Osteocyte (in vitro differentiated cells): Measurements from ENCODE around the gene TRRAP. TPM values are rescaled to one million over a fixed set of nuclear protein-coding genes. Genes with fewer than 3 reads are reported as not detected.

Source experiments
- DNase-seq: peaks from one replicate; pipeline ENCODE4 v3.0.0; 2021; ENCODE audit warnings: mixed read lengths; ENCODE audit not compliant: unreplicated experiment; ENCODE audit errors: extremely low spot score
- H3K27ac Mint-ChIP-seq: one replicate; pipeline ENCODE4 v1.8.0; 2021; ENCODE audit warnings: mild to moderate bottlenecking, mixed read lengths; ENCODE audit not compliant: unreplicated experiment
- H3K27me3 Mint-ChIP-seq: one replicate; pipeline ENCODE4 v1.8.0; 2021; ENCODE audit warnings: mixed read lengths; ENCODE audit not compliant: unreplicated experiment
- H3K36me3 Mint-ChIP-seq: one replicate; pipeline ENCODE4 v1.8.0; 2021; ENCODE audit warnings: mixed read lengths; ENCODE audit not compliant: unreplicated experiment
- H3K4me1 Mint-ChIP-seq: one replicate; pipeline ENCODE4 v1.8.0; 2021; ENCODE audit warnings: mixed read lengths; ENCODE audit not compliant: unreplicated experiment
- H3K4me3 Mint-ChIP-seq: one replicate; pipeline ENCODE4 v1.8.0; 2021; ENCODE audit warnings: mild to moderate bottlenecking, moderate library complexity, mixed read lengths; ENCODE audit not compliant: unreplicated experiment
- H3K9me3 Mint-ChIP-seq: one replicate; pipeline ENCODE4 v1.8.0; 2021; ENCODE audit warnings: mixed read lengths; ENCODE audit not compliant: unreplicated experiment
- CTCF ChIP-seq: fragments of 200-600 bp; sonication (generic); IDR thresholded peaks from 2 replicates; pipeline ENCODE4 v1.5.0; 2021; ENCODE audit warnings: antibody characterized with exemption, mild to moderate bottlenecking, moderate library complexity
- total RNA-seq: library from RNA; stranded (reverse); gene quantifications from 2 replicates; pipeline ENCODE4 v1.2.1, GENCODE V29; 2021

The TRRAP gene
- total RNA-seq, 1 donor from 2014 or later: 48.5 TPM

GRCh38 chr7:98944386-98944785 is 66.1 kb downstream of the TRRAP start:
- Mint-ChIP-seq H3K4me3 (no peak overlapping the region), H3K9me3 (no peaks in the 10 kb centered on the region), H3K27me3 (no peaks in the 10 kb centered on the region), H3K36me3 (peaks cover 45% of the 10 kb centered on the region), H3K4me1 (no peaks in the 10 kb centered on the region), H3K27ac (no peak overlapping the region)
- DNase-seq: no peak
- TF ChIP-seq CTCF: no peak

- Mint-ChIP-seq H3K36me3 (peaks cover 55% of the 10 kb centered on the region), H3K27ac (no peak overlapping the region), H3K27me3 (no peaks in the 10 kb centered on the region), H3K9me3 (no peaks in the 10 kb centered on the region), H3K4me1 (no peaks in the 10 kb centered on the region), H3K4me3 (no peak overlapping the region)
- DNase-seq: no peak
- TF ChIP-seq CTCF: no peak
Observed at GRCh38 chr7:98945852-98946251, 67.5 kb downstream of the TRRAP start.

- H3K36me3 Mint-ChIP-seq: peaks cover 54% of the 10 kb centered on the region
- no peak for TF ChIP-seq CTCF
- no peaks in the 10 kb centered on the region for H3K27me3 Mint-ChIP-seq
- H3K9me3 Mint-ChIP-seq: no peaks in the 10 kb centered on the region
- no peaks in the 10 kb centered on the region for H3K4me1 Mint-ChIP-seq
- H3K27ac Mint-ChIP-seq: no peak overlapping the region
- no peak for DNase-seq
- H3K4me3 Mint-ChIP-seq: no peak overlapping the region
Observed at GRCh38 chr7:98946389-98946788, 68.1 kb downstream of the TRRAP start.

GRCh38 chr7:98949336-98950044 is 71.2 kb downstream of the TRRAP start:
- Mint-ChIP-seq H3K9me3 (no peaks in the 10 kb centered on the region), H3K4me3 (no peak overlapping the region), H3K4me1 (no peaks in the 10 kb centered on the region), H3K27ac (no peak overlapping the region), H3K27me3 (no peaks in the 10 kb centered on the region), H3K36me3 (peaks cover 57% of the 10 kb centered on the region)
- DNase-seq: no peak
- TF ChIP-seq CTCF: no peak

GRCh38 chr7:98955992-98956391 is 77.7 kb downstream of the TRRAP start:
- no peak overlapping the region for H3K27ac Mint-ChIP-seq
- DNase-seq: no peak
- no peak for TF ChIP-seq CTCF
- no peak overlapping the region for H3K4me3 Mint-ChIP-seq
- peaks cover 71% of the 10 kb centered on the region for H3K36me3 Mint-ChIP-seq
- H3K4me1 Mint-ChIP-seq: no peaks in the 10 kb centered on the region
- H3K9me3 Mint-ChIP-seq: no peaks in the 10 kb centered on the region
- H3K27me3 Mint-ChIP-seq: no peaks in the 10 kb centered on the region
